Activated naive CD4-positive, alpha-beta T cell treated with anti-CD3 and anti-CD28 coated beads, Interleukin-2, amount 50 U/mL, for 16 hours (primary cell): ENCODE measurements around the gene IGFLR1.

Experiments
- DNase-seq: peaks from one replicate; pipeline ENCODE4 v3.0.0-alpha.2; 2020

IGFLR1 gene

GRCh38 chr19:35723671-35724070 lies 18.6 kb downstream of the IGFLR1 start:
- DNase-seq: no peak

DNA sequence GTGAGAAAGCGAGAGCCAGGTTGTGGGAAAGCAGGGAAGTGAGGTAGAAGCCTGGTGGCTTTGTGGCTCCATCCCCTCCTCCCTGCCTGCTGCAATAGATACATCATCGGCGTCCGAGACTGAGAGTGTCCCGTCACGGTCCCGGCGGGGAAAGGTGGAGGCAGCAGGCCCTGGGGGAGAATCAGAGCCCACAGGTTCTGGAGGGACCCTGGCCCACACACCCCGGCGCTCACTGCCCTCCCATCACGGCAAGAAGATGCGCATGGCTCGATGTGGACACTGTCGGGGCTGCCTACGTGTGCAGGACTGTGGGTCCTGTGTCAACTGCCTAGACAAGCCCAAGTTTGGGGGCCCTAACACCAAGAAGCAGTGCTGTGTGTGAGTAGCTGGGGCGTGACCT lies 19.4 kb downstream of the IGFLR1 start:
- no peak for DNase-seq

GRCh38 chr19:35722461-35722860 lies 19.8 kb downstream of the IGFLR1 start:
- no peak for DNase-seq

GRCh38 chr19:35721374-35721773 lies 20.9 kb downstream of the IGFLR1 start:
- DNase-seq: no peak

GRCh38 chr19:35720648-35721047 lies 21.6 kb downstream of the IGFLR1 start:
- no peak for DNase-seq

GRCh38 chr19:35720163-35720524 lies 22.1 kb downstream of the IGFLR1 start:
- DNase-seq: no peak

- DNase-seq: no peak
Measured at GRCh38 chr19:35719402-35720162, 22.7 kb downstream of the IGFLR1 start.

DNA sequence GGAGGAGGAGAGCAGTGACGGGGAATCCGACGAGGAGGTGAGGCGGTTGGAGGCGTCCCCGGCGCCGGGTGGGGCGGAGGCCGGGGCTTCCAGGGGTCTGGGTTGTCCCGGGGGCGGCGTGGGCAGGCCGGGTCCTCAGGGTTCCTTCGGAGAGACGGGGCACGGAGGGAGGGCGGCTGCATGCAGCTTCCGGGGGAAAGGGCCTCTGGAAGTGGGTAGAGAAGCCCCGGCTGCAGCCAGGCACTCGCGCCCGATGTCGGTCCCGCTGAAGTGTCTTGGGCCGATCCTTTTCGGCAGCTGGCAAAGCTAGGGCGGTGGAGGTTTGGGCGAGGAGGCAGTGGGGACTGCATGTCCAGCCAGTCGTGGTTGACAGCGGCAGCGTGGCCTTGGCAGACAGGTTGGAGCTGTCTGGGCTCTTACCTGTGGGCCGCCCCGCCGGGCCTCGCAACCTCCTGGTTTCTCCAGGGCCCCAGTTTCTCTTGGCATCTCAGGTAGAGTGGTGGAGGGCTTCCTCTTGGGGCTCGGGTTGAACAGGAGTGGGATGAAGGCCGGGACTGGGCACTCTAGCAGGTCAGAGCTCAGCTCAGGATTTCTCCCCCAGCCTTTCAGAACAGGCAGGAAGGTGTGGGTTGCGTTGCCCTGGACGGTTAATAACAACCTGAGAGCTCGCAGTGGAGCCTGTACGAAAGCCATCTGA lies 23.8 kb downstream of the IGFLR1 start:
- peak; percentile 55 for DNase-seq

DNA sequence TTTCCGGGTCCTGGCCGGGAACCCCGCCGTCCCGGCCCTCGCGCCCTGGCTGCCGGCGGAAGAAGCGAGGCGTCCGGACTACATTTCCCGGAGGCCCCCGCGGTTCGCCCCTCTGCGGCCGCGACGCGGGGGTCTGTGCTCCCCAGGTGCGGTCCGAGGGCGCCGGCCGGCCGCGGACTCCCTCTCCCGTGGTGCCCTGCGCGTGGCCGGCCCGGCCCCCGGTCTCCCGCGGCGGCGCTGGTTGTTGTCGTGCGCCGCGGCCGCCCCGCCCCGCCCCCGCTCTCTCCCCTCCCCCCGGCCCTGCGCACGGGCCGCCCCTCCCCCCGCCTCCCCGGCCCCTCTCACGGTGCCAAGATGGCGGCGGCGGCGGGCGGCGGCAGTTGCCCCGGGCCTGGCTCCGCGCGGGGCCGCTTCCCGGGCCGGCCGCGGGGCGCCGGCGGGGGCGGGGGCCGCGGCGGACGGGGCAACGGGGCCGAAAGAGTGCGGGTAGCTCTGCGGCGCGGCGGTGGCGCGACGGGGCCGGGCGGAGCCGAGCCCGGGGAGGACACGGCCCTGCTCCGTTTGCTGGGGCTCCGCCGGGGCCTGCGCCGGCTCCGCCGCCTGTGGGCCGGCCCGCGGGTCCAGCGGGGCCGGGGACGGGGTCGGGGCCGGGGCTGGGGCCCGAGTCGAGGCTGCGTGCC lies 24.4 kb downstream of the IGFLR1 start, which contains the start of gene KMT2B:
TSS of gene KMT2B (plus strand) at position 339 of the 680 bp plus-strand sequence. CDS start at position 355, 16 bp downstream.
- DNase-seq: no peak

GRCh38 chr19:35716801-35717664 lies 25.2 kb downstream of the IGFLR1 start:
- DNase-seq: peak; percentile 99

GRCh38 chr19:35715981-35716800 lies 26.1 kb downstream of the IGFLR1 start:
- DNase-seq: no peak

GRCh38 chr19:35715355-35715809 lies 26.9 kb downstream of the IGFLR1 start:
- DNase-seq: no peak

- no peak for DNase-seq
Measured at GRCh38 chr19:35714601-35715354, 27.5 kb downstream of the IGFLR1 start.

GRCh38 chr19:35713904-35714495 lies 28.3 kb downstream of the IGFLR1 start:
- DNase-seq: no peak

DNA sequence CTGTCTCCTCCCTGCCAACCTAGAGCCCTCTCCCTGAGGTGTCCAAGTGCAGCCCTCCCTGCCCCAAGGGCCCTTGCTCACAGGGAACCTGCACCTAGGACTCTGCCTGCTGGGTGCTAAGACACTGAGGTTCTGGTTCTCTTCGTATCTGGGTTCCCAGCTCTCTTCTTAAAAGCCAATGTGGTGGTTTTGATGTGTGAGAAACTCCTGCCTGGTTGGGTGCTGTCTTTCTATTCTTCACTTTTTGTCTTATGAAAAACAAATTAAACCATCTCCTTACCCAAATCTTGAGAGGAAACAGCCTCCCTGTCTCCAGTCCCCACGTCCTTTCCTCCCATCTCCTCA lies 28.8 kb downstream of the IGFLR1 start:
- no peak for DNase-seq

- DNase-seq: peak; percentile 51
Measured at GRCh38 chr19:35712567-35713505, 29.4 kb downstream of the IGFLR1 start.

- peak; percentile 50 for DNase-seq
Measured at GRCh38 chr19:35710784-35711723, 31.2 kb downstream of the IGFLR1 start.

- no peak for DNase-seq
Measured at GRCh38 chr19:35708391-35708790, 33.9 kb downstream of the IGFLR1 start.
